Measurements from ENCODE around the gene SPATA32. TPM values are rescaled to one million over a fixed set of nuclear protein-coding genes. Genes with fewer than 3 reads are reported as not detected.

Gene SPATA32
- total RNA-seq, 1 experiment from 2014 or later: 0.15 TPM

DNA sequence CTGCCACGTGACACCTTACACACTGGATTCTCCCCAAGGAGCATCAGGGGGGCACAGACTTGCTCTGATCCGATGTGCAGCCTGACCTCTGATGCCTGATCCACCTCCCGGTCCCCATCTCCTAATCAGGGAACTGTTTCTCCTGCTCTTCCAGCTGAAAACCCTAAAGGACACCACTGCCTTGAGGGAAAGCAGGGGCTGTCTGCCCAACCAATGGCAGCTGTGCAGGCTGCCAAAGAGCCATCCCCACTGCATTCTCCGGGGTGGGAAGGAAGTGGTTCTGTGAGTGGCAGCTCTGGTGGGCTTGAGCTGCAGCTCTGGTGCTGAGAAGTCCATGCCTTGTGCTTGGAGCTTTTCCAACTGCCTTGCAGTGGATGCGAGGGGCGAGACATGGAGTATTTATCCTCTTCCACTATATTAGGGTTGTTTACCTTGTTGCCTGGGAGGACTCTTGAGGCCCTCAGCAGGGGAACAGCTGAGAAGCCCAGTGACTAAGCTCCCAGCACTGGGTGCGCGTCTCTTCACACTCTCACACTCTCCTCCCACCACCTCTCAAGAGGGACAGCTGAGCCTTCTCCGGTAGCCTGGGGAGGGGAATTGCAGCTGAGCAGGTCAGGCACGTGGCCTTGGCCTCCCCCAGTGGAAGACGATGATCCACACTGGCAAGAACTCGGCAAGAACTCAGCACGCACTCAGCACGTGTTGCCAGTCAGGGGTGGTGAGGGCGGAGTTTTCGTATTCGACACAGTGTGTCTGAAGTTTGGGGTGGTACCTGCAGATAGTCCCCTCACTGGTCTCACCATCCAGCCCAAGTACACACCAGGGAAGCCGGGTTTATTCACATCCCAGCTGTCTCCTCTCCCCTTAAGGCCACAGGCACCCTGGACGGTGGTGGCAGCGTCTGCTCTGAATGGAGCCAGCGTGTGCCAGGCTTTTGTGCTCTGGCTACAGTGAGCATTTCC lies 21.1 kb upstream of the SPATA32 start:
- no peaks in the 10 kb centered on the region for H3K9me2 ChIP-seq (ENCODE audit: insufficient read depth)
- no peak overlapping the region for H3K4me3 ChIP-seq (replicated peaks in 1 of 2; ENCODE audit: low read depth in 1 of 2, low read length in 2 of 2)
- CTCF ChIA-PET: no interaction called here
- H3K27me3 ChIP-seq (ENCODE audit: insufficient read depth, low read length): no peaks in the 10 kb centered on the region
- no peaks in the 10 kb centered on the region for H3K9me3 ChIP-seq (ENCODE audit: control insufficient read depth in 1 of 2, insufficient read depth in 1 of 2, low read depth in 1 of 2, low read length in 2 of 2)
- no peak overlapping the region for H3K4me2 ChIP-seq (ENCODE audit: low read length)
- ATAC-seq (no peak), DNase-seq (ENCODE audit: low read depth, low spot score) (no peak)
- RAD21 ChIA-PET (ENCODE audit: low non-redundant PET in 1 of 2, low total read pairs in 2 of 2, uncharacterized antibody in 2 of 2, unreplicated experiment in 2 of 2): no interaction called here
- POLR2A ChIA-PET: no interaction called here
- no peak overlapping the region for H3K27ac ChIP-seq (ENCODE audit: low read depth, low read length)
- peaks cover 10 to 36% of the 10 kb centered on the region in 2 experiments for H3K4me1 ChIP-seq (ENCODE audit: control insufficient read depth in 1 of 2, insufficient read depth in 2 of 2, low read length in 2 of 2)
- no peak overlapping the region for H2AFZ ChIP-seq (ENCODE audit: low read depth, low read length, poor library complexity, severe bottlenecking)
- no peak overlapping the region for H3K9ac ChIP-seq (ENCODE audit: low read length)
- no TSS peak for BruUV-seq (replicated peaks)
- TF ChIP-seq, protein P1, sequence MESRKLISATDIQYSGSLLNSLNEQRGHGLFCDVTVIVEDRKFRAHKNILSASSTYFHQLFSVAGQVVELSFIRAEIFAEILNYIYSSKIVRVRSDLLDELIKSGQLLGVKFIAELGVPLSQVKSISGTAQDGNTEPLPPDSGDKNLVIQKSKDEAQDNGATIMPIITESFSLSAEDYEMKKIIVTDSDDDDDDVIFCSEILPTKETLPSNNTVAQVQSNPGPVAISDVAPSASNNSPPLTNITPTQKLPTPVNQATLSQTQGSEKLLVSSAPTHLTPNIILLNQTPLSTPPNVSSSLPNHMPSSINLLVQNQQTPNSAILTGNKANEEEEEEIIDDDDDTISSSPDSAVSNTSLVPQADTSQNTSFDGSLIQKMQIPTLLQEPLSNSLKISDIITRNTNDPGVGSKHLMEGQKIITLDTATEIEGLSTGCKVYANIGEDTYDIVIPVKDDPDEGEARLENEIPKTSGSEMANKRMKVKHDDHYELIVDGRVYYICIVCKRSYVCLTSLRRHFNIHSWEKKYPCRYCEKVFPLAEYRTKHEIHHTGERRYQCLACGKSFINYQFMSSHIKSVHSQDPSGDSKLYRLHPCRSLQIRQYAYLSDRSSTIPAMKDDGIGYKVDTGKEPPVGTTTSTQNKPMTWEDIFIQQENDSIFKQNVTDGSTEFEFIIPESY (IDR thresholded peaks at IDR 0.05; ENCODE audit: extremely low read depth, insufficient replicate concordance, low read length): no peak
- TF ChIP-seq RAD21 (IDR thresholded peaks at IDR 0.05; ENCODE audit: low read depth) (no peak), ELF1 (IDR thresholded peaks at IDR 0.05; ENCODE audit: borderline replicate concordance, low read depth) (no peak), SIN3A (IDR thresholded peaks at IDR 0.05; ENCODE audit: low read depth) (no peak), EZH2 (IDR thresholded peaks at IDR 0.05) (no peak), POLR2AphosphoS5 (IDR thresholded peaks at IDR 0.05; ENCODE audit: low read depth, low read length) (no peak)
- TF ChIP-seq, protein P2, sequence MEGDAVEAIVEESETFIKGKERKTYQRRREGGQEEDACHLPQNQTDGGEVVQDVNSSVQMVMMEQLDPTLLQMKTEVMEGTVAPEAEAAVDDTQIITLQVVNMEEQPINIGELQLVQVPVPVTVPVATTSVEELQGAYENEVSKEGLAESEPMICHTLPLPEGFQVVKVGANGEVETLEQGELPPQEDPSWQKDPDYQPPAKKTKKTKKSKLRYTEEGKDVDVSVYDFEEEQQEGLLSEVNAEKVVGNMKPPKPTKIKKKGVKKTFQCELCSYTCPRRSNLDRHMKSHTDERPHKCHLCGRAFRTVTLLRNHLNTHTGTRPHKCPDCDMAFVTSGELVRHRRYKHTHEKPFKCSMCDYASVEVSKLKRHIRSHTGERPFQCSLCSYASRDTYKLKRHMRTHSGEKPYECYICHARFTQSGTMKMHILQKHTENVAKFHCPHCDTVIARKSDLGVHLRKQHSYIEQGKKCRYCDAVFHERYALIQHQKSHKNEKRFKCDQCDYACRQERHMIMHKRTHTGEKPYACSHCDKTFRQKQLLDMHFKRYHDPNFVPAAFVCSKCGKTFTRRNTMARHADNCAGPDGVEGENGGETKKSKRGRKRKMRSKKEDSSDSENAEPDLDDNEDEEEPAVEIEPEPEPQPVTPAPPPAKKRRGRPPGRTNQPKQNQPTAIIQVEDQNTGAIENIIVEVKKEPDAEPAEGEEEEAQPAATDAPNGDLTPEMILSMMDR (IDR thresholded peaks at IDR 0.05 in 2 of 3, conservative IDR thresholded peaks at IDR 0.05 in 1 of 3; ENCODE audit: borderline replicate concordance in 1 of 3, insufficient read depth in 1 of 3, low read depth in 2 of 3, low read length in 2 of 3): no peak
- H4K20me1 ChIP-seq (ENCODE audit: insufficient read depth): no peaks in the 10 kb centered on the region
- intact Hi-C loops (cut with micrococcal nuclease): no loop called here
- H3K79me2 ChIP-seq (ENCODE audit: insufficient read depth, low read length): peaks cover 12% of the 10 kb centered on the region
- peaks cover 29 to 46% of the 10 kb centered on the region in 2 experiments for H3K36me3 ChIP-seq (ENCODE audit: control insufficient read depth in 1 of 2, insufficient read depth in 2 of 2, low read length in 2 of 2)

All from HCT116 (cell line).